Nephron (organoid): ENCODE data around the gene EIF3L.
A peak's percentile ranks its signal among the peaks of the same experiment; 100 is the strongest.

Source experiments
- H3K27ac Mint-ChIP-seq, 3 experiments: 2 replicates each; pipeline ENCODE4 v1.8.0; 2020; ENCODE audit warnings: mixed read lengths in 3 of 3, mild to moderate bottlenecking in 2 of 3, moderate library complexity in 1 of 3
- H3K27me3 Mint-ChIP-seq: 2 replicates; pipeline ENCODE4 v1.8.0; 2021; ENCODE audit warnings: low read depth, mild to moderate bottlenecking, moderate library complexity, mixed read lengths
- H3K36me3 Mint-ChIP-seq: 2 replicates; pipeline ENCODE4 v1.8.0; 2020; ENCODE audit warnings: low read depth, mixed read lengths
- H3K4me1 Mint-ChIP-seq: 2 replicates; pipeline ENCODE4 v1.8.0; 2020; ENCODE audit warnings: mixed read lengths
- H3K4me3 Mint-ChIP-seq, 3 experiments: 2 replicates each; pipeline ENCODE4 v1.8.0; 2020; ENCODE audit warnings: mild to moderate bottlenecking in 3 of 3, mixed read lengths in 3 of 3, moderate library complexity in 2 of 3
- H3K9me3 Mint-ChIP-seq: 2 replicates; pipeline ENCODE4 v1.8.0; 2020; ENCODE audit warnings: mixed read lengths
- TF ChIP-seq, protein P1 (sequence below), 3 experiments: fragments of 200-600 bp; sonication (generic); IDR thresholded peaks; one replicate each; pipeline ENCODE4 v1.5.0; 2021; ENCODE audit warnings: antibody characterized with exemption in 3 of 3; ENCODE audit not compliant: unreplicated experiment in 3 of 3

EIF3L gene

DNA sequence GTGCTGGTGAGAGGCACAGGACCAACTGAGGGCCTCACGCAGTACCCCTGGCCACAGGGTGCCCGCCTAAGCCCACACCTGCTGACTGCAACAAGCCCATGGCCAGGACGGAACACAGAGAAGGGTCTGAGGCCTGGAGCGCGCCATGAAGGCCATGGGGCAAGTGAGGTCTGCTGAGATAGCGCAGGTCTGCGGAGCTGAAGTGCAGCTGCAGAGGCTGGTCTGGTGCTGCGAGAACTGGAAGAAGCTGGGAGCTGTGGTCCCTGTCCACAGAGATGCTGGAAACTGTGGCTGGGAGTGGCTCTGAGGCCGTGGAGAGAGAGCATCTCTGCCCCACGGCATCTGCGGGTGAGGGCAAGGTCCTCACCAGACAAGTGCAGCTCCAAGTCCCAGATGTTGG is 17.7 kb upstream of the EIF3L start:
- Mint-ChIP-seq H3K36me3 (peaks cover 29% of the 10 kb centered on the region), H3K4me1 (peaks cover 14% of the 10 kb centered on the region), H3K4me3 (no peak overlapping the region), H3K9me3 (no peaks in the 10 kb centered on the region), H3K27ac (no peak overlapping the region), H3K27me3 (no peaks in the 10 kb centered on the region)
- TF ChIP-seq, protein P1, sequence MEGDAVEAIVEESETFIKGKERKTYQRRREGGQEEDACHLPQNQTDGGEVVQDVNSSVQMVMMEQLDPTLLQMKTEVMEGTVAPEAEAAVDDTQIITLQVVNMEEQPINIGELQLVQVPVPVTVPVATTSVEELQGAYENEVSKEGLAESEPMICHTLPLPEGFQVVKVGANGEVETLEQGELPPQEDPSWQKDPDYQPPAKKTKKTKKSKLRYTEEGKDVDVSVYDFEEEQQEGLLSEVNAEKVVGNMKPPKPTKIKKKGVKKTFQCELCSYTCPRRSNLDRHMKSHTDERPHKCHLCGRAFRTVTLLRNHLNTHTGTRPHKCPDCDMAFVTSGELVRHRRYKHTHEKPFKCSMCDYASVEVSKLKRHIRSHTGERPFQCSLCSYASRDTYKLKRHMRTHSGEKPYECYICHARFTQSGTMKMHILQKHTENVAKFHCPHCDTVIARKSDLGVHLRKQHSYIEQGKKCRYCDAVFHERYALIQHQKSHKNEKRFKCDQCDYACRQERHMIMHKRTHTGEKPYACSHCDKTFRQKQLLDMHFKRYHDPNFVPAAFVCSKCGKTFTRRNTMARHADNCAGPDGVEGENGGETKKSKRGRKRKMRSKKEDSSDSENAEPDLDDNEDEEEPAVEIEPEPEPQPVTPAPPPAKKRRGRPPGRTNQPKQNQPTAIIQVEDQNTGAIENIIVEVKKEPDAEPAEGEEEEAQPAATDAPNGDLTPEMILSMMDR (IDR thresholded peaks at IDR 0.05; ENCODE audit: unreplicated experiment in 3 of 3), result no peak

DNA sequence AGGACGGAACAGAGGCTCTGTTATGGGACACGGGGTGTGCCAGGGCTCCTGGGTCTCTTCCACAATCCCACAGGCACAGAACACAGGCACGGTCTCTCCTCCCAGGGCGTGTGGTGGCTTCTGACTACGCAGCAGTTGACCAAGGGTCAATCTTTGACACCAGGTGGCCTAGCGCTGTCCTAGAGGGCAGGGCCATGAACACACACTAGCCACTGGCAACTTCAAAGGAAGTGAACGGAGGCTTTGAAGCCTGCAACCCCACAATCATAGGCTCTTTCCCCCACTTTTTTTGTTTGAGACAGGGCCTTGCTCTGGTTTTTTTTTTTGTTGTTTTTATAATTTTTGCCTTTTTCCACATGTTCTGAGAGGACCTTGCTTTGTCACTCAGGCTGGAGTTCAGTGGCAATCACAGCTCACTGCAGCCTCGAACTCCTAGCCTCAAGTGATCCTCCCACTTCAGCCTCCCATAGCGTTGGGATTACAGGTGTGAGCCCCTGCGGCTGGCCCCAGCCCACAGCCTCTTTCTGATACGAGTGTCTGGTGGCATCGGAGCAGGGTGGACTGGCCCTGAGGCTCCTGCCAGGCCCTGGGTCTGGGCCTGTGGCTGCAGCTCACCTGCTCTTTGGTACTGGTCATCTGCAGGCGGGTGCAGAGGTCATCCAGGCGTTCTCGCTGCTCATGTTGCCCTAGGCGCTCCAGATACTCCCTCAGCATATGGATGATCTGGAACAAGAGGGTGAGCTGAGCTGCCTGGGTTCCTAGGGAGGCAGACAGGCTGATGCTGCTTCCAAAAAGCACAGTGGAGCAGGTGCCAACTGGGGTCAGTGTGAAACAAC is 17.0 kb upstream of the EIF3L start:
- Mint-ChIP-seq H3K27ac (no peak overlapping the region), H3K36me3 (peaks cover 35% of the 10 kb centered on the region), H3K9me3 (no peaks in the 10 kb centered on the region), H3K4me1 (peaks cover 7% of the 10 kb centered on the region), H3K4me3 (no peak overlapping the region), H3K27me3 (no peaks in the 10 kb centered on the region)
- TF ChIP-seq, protein P1 (IDR thresholded peaks at IDR 0.05; ENCODE audit: unreplicated experiment in 3 of 3), result no peak

DNA sequence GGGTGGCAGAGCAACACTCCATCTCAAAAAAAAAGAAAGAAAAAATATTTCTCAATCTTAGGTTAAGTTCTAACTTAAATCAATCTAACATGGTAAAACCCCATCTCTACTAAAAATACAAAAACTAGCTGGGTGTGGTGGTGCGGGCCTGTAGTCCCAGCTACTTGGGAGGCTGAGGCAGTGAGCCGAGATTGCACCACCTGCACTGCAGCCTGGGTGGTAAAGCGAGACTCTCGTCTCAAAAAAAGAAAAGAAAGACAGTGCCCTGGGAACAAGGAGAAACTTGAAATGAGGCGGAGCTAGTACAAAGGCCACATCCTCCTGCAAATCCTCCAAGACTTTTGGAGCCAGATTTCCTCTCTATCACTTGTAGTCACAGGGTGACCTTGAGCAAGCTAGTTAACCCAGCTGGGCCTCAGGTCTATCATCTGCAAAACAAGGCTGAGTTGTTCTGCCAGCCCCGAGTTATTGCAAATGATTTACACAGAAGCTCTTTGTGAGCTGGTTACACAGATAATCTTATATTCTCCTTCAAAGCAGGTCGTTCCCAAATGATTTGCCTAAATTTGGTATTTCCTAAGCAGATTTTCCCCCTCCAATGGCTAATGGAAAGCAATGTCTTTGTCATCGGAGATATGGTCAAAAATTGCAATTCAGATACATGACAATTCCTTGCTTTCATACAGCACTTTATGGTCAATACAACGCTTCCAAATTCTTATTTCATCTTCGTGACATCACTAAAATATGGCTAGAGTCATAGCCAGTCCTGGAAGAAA is 7.0 kb upstream of the EIF3L start:
- TF ChIP-seq, protein P1 (IDR thresholded peaks at IDR 0.05; ENCODE audit: unreplicated experiment in 3 of 3), result no peak
- H3K4me3 Mint-ChIP-seq, result peak overlapping the region; percentile 75 to 82 (median 78)
- peaks cover 8% of the 10 kb centered on the region for H3K4me1 Mint-ChIP-seq
- no peaks in the 10 kb centered on the region for H3K9me3 Mint-ChIP-seq
- H3K27me3 Mint-ChIP-seq, result no peaks in the 10 kb centered on the region
- H3K27ac Mint-ChIP-seq, result peak overlapping the region; percentile 9 to 91 (median 76)
- H3K36me3 Mint-ChIP-seq, result peaks cover 23% of the 10 kb centered on the region

DNA sequence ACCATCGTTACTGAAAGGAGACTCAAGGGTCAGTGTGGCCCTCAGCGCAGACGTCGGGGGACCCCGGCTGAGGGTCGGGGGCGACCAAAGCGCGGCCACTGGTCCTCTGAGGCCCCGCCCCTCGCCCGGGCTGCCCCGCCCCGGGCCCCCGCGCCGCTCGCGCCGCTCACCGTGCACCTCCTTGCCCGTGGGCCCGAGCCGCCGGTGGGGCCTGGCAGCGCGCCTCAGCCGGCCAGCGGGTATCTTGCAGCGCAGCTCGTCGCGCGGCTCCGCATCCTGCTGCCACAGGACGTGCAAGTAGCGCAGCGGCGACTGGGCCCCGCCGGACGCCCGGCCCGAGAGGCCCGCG is 5.5 kb upstream of the EIF3L start:
- TF ChIP-seq, protein P1 (IDR thresholded peaks at IDR 0.05; ENCODE audit: unreplicated experiment in 3 of 3), result no peak
- peak overlapping the region; percentile 92 to 97 (median 97) for H3K4me3 Mint-ChIP-seq
- H3K27me3 Mint-ChIP-seq, result no peaks in the 10 kb centered on the region
- H3K36me3 Mint-ChIP-seq, result peaks cover 17% of the 10 kb centered on the region
- H3K9me3 Mint-ChIP-seq, result peaks cover 2% of the 10 kb centered on the region
- peak overlapping the region; percentile 79 to 97 (median 95) for H3K27ac Mint-ChIP-seq
- peaks cover 15% of the 10 kb centered on the region for H3K4me1 Mint-ChIP-seq

DNA sequence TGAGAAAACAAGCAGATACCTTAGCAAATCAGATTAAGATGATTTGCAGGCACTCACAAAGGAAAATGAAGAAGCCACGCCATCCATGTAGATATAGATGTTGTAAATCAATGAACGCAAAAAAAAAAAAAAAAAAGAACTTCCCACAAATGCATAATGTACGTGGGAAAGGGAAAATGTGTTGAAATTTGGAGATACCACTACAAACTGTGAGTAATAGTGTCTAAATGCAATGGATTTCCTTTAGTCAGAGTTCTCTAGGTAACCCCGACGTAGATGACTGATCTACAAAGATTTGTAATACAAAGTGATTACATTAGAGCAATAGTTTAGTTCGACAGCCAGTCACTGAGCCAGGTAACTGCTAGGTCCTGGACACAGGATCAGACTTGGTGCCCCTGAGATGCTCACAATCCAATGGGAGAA is 4.3 kb upstream of the EIF3L start:
- Mint-ChIP-seq H3K4me3 (peak overlapping the region; percentile 88 to 93 (median 93)), H3K4me1 (peaks cover 20% of the 10 kb centered on the region), H3K9me3 (peaks cover 6% of the 10 kb centered on the region), H3K27ac (peak overlapping the region; percentile 53 to 91 (median 86)), H3K36me3 (peaks cover 13% of the 10 kb centered on the region), H3K27me3 (no peaks in the 10 kb centered on the region)
- TF ChIP-seq, protein P1 (IDR thresholded peaks at IDR 0.05; ENCODE audit: unreplicated experiment in 3 of 3), result no peak
